ENCODE data around the gene MRC1. TPM values are rescaled to one million over a fixed set of nuclear protein-coding genes. Genes with fewer than 3 reads are reported as not detected.

The MRC1 gene
- total RNA-seq, 1 donor from 2014 or later, result 18.9 TPM

GRCh38 chr10:17851611-17852010, 42.5 kb downstream of the MRC1 start:
- Histone ChIP-seq H3K27ac (replicated peaks) (no peak overlapping the region), H3K4me3 (no peak overlapping the region), H3K36me3 (no peaks in the 10 kb centered on the region), H3K9me3 (replicated peaks) (no peaks in the 10 kb centered on the region), H3K4me1 (peaks cover 4% of the 10 kb centered on the region), H3K27me3 (ENCODE audit: low read depth) (no peaks in the 10 kb centered on the region)
- TF ChIP-seq CTCF (IDR thresholded peaks at IDR 0.05; ENCODE audit: borderline replicate concordance), result no peak
- intact Hi-C loops (cut with micrococcal nuclease), result no loop called here
- peak; percentile 58 for DNase-seq

- no peak for TF ChIP-seq CTCF (IDR thresholded peaks at IDR 0.05; ENCODE audit: borderline replicate concordance)
- H3K9me3 ChIP-seq (replicated peaks), result peaks cover 4% of the 10 kb centered on the region
- DNase-seq, result no peak
- no peak overlapping the region for H3K27ac ChIP-seq (replicated peaks)
- peaks cover 4% of the 10 kb centered on the region for H3K4me1 ChIP-seq
- H3K27me3 ChIP-seq (ENCODE audit: low read depth), result no peaks in the 10 kb centered on the region
- no peak overlapping the region for H3K4me3 ChIP-seq
- intact Hi-C loops (cut with micrococcal nuclease), result no loop called here
- H3K36me3 ChIP-seq, result no peaks in the 10 kb centered on the region
Observed at GRCh38 chr10:17854044-17854652, 45.0 kb downstream of the MRC1 start.

- TF ChIP-seq CTCF (IDR thresholded peaks at IDR 0.05; ENCODE audit: borderline replicate concordance), result no peak
- H3K27me3 ChIP-seq (ENCODE audit: low read depth), result no peaks in the 10 kb centered on the region
- intact Hi-C loops (cut with micrococcal nuclease), result no loop called here
Observed at GRCh38 chr10:17857040-17857439, 47.9 kb downstream of the MRC1 start.

GRCh38 chr10:17859492-17860156, 50.5 kb downstream of the MRC1 start:
- Histone ChIP-seq H3K27me3 (ENCODE audit: low read depth) (no peaks in the 10 kb centered on the region), H3K4me1 (no peaks in the 10 kb centered on the region), H3K27ac (replicated peaks) (no peak overlapping the region), H3K36me3 (no peaks in the 10 kb centered on the region), H3K9me3 (replicated peaks) (peaks cover 4% of the 10 kb centered on the region), H3K4me3 (no peak overlapping the region)
- no peak for DNase-seq
- intact Hi-C loops (cut with micrococcal nuclease), result no loop called here
- TF ChIP-seq CTCF (IDR thresholded peaks at IDR 0.05; ENCODE audit: borderline replicate concordance), result no peak

More at GRCh38 chr10:17857040-17857439, 47.9 kb downstream of the MRC1 start:
- Histone ChIP-seq H3K4me3 (no peak overlapping the region), H3K27ac (replicated peaks) (no peak overlapping the region), H3K9me3 (replicated peaks) (peaks cover 4% of the 10 kb centered on the region), H3K36me3 (no peaks in the 10 kb centered on the region), H3K4me1 (no peaks in the 10 kb centered on the region)
- no peak for DNase-seq

- H3K27ac ChIP-seq (replicated peaks), result no peak overlapping the region
- no peaks in the 10 kb centered on the region for H3K4me1 ChIP-seq
Observed at GRCh38 chr10:17861760-17862159, 52.6 kb downstream of the MRC1 start.

More at GRCh38 chr10:17861760-17862159, 52.6 kb downstream of the MRC1 start:
- H3K4me3 ChIP-seq, result no peak overlapping the region
- peaks cover 4% of the 10 kb centered on the region for H3K9me3 ChIP-seq (replicated peaks)
- intact Hi-C loops (cut with micrococcal nuclease), result no loop called here
- H3K36me3 ChIP-seq, result no peaks in the 10 kb centered on the region
- no peak for DNase-seq
- no peaks in the 10 kb centered on the region for H3K27me3 ChIP-seq (ENCODE audit: low read depth)
- no peak for TF ChIP-seq CTCF (IDR thresholded peaks at IDR 0.05; ENCODE audit: borderline replicate concordance)
